NCI-H69 (cell line): ENCODE data around the gene NEUROG2.
"Not testable (repeated sequence)": the region's sequence is repeated elsewhere in the genome, so short reads cannot be mapped to it uniquely, and the experiment has no call there.

Source experiments
- DNase-seq: peaks from one replicate; lab custom pipeline; 2025; lab: John Stamatoyannopoulos, UW

NEUROG2 gene

GRCh38 chr4:112492321-112492720 lies 23.7 kb downstream of the NEUROG2 start:
- DNase-seq = no peak

- DNase-seq = not testable (repeated sequence)
These were observed 25.2 kb downstream of the NEUROG2 start for GRCh38 chr4:112490808-112491207.

- no peak for DNase-seq
These were observed 30.1 kb downstream of the NEUROG2 start for GRCh38 chr4:112485930-112486329.

GRCh38 chr4:112473985-112474384 lies 42.0 kb downstream of the NEUROG2 start:
- DNase-seq = no peak

- no peak for DNase-seq
These were observed 43.7 kb downstream of the NEUROG2 start for GRCh38 chr4:112472318-112472717.
